T-helper 2 cell treated with Interferon-gamma antibody and Interleukin-4, amounts not matched to agents 5 μg/mL and 100 μg/mL, for 36 hours (primary cell): Measurements from ENCODE around the gene SPCS2.
A peak's percentile ranks its signal among the peaks of the same experiment; 100 is the strongest.
"Not testable (repeated sequence)": the region's sequence is repeated elsewhere in the genome, so short reads cannot be mapped to it uniquely, and the experiment has no call there.

Experiments used
- DNase-seq: peaks from one replicate; pipeline ENCODE4 v3.0.0; 2021; ENCODE audit warnings: low spot score
- H3K27ac Mint-ChIP-seq: one replicate; pipeline ENCODE4 v1.8.0; 2021; ENCODE audit warnings: mild to moderate bottlenecking, mixed read lengths
- H3K27me3 Mint-ChIP-seq: one replicate; pipeline ENCODE4 v1.8.0; 2021; ENCODE audit warnings: low read depth, mixed read lengths
- H3K36me3 Mint-ChIP-seq: one replicate; pipeline ENCODE4 v1.8.0; 2021; ENCODE audit warnings: low read depth, mixed read lengths
- H3K4me1 Mint-ChIP-seq: one replicate; pipeline ENCODE4 v1.8.0; 2021; ENCODE audit warnings: low read depth, mixed read lengths
- H3K4me3 Mint-ChIP-seq: one replicate; pipeline ENCODE4 v1.8.0; 2022; ENCODE audit warnings: mild to moderate bottlenecking, moderate library complexity, mixed read lengths
- H3K9me3 Mint-ChIP-seq: one replicate; pipeline ENCODE4 v1.8.0; 2021; ENCODE audit warnings: mixed read lengths

The SPCS2 gene

GRCh38 chr11:74957937-74958629 lies 9.0 kb downstream of the SPCS2 start:
- H3K27me3 Mint-ChIP-seq, result no peaks in the 10 kb centered on the region
- H3K9me3 Mint-ChIP-seq, result no peaks in the 10 kb centered on the region
- H3K4me1 Mint-ChIP-seq, result peaks cover 45% of the 10 kb centered on the region
- no peak for DNase-seq
- no peak overlapping the region for H3K4me3 Mint-ChIP-seq
- H3K27ac Mint-ChIP-seq, result no peak overlapping the region
- H3K36me3 Mint-ChIP-seq, result peaks cover 35% of the 10 kb centered on the region

GRCh38 chr11:74960128-74960527 lies 11.1 kb downstream of the SPCS2 start:
- H3K27ac Mint-ChIP-seq, H3K27me3 Mint-ChIP-seq, DNase-seq, H3K9me3 Mint-ChIP-seq, H3K4me3 Mint-ChIP-seq: not testable (repeated sequence)
- Mint-ChIP-seq H3K4me1 (peaks cover 35% of the 10 kb centered on the region), H3K36me3 (peaks cover 39% of the 10 kb centered on the region)

- H3K4me3 Mint-ChIP-seq, result no peak overlapping the region
- DNase-seq, result no peak
- peaks cover 10% of the 10 kb centered on the region for H3K4me1 Mint-ChIP-seq
- H3K27ac Mint-ChIP-seq, result no peak overlapping the region
- H3K27me3 Mint-ChIP-seq, result no peaks in the 10 kb centered on the region
- H3K36me3 Mint-ChIP-seq, result peaks cover 44% of the 10 kb centered on the region
- H3K9me3 Mint-ChIP-seq, result no peaks in the 10 kb centered on the region
Observed at GRCh38 chr11:74966651-74967050, 17.6 kb downstream of the SPCS2 start.

GRCh38 chr11:74970852-74971395 lies 21.9 kb downstream of the SPCS2 start:
- Mint-ChIP-seq H3K9me3 (no peaks in the 10 kb centered on the region), H3K4me1 (peaks cover 5% of the 10 kb centered on the region), H3K27ac (no peak overlapping the region), H3K36me3 (peaks cover 55% of the 10 kb centered on the region), H3K27me3 (no peaks in the 10 kb centered on the region), H3K4me3 (no peak overlapping the region)
- DNase-seq, result no peak

- peaks cover 5% of the 10 kb centered on the region for H3K4me1 Mint-ChIP-seq
- no peak overlapping the region for H3K27ac Mint-ChIP-seq
- no peaks in the 10 kb centered on the region for H3K27me3 Mint-ChIP-seq
- peaks cover 56% of the 10 kb centered on the region for H3K36me3 Mint-ChIP-seq
- no peaks in the 10 kb centered on the region for H3K9me3 Mint-ChIP-seq
- DNase-seq, result no peak
- H3K4me3 Mint-ChIP-seq, result no peak overlapping the region
Observed at GRCh38 chr11:74971424-74971823, 22.4 kb downstream of the SPCS2 start.

- Mint-ChIP-seq H3K27me3 (no peaks in the 10 kb centered on the region), H3K4me1 (peaks cover 5% of the 10 kb centered on the region), H3K4me3 (no peak overlapping the region), H3K27ac (no peak overlapping the region), H3K36me3 (peaks cover 43% of the 10 kb centered on the region), H3K9me3 (no peaks in the 10 kb centered on the region)
- DNase-seq, result no peak
Observed at GRCh38 chr11:74978041-74978440, 29.0 kb downstream of the SPCS2 start.

- Mint-ChIP-seq H3K4me3 (no peak overlapping the region), H3K36me3 (peaks cover 22% of the 10 kb centered on the region), H3K27me3 (no peaks in the 10 kb centered on the region), H3K4me1 (no peaks in the 10 kb centered on the region), H3K9me3 (no peaks in the 10 kb centered on the region), H3K27ac (no peak overlapping the region)
- no peak for DNase-seq
Observed at GRCh38 chr11:74980634-74981033, 31.6 kb downstream of the SPCS2 start.

- no peaks in the 10 kb centered on the region for H3K27me3 Mint-ChIP-seq
- H3K4me3 Mint-ChIP-seq, result no peak overlapping the region
- H3K36me3 Mint-ChIP-seq, result peaks cover 17% of the 10 kb centered on the region
- no peaks in the 10 kb centered on the region for H3K4me1 Mint-ChIP-seq
- no peak for DNase-seq
- no peaks in the 10 kb centered on the region for H3K9me3 Mint-ChIP-seq
- no peak overlapping the region for H3K27ac Mint-ChIP-seq
Observed at GRCh38 chr11:74981888-74982287, 32.8 kb downstream of the SPCS2 start.

- Mint-ChIP-seq H3K4me1 (peaks cover 3% of the 10 kb centered on the region), H3K27ac (no peak overlapping the region), H3K9me3 (no peaks in the 10 kb centered on the region), H3K27me3 (no peaks in the 10 kb centered on the region), H3K4me3 (no peak overlapping the region), H3K36me3 (peaks cover 12% of the 10 kb centered on the region)
- no peak for DNase-seq
Observed at GRCh38 chr11:74984070-74984469, 35.0 kb downstream of the SPCS2 start.

- Mint-ChIP-seq H3K9me3 (no peaks in the 10 kb centered on the region), H3K4me3 (no peak overlapping the region), H3K36me3 (peaks cover 12% of the 10 kb centered on the region), H3K27me3 (no peaks in the 10 kb centered on the region), H3K4me1 (peaks cover 8% of the 10 kb centered on the region), H3K27ac (no peak overlapping the region)
- DNase-seq, result no peak
Observed at GRCh38 chr11:74984730-74985129, 35.7 kb downstream of the SPCS2 start.

- Mint-ChIP-seq H3K27ac (peak within 1 kb of the TSS; percentile 92), H3K4me1 (peaks cover 30% of the 10 kb centered on the region), H3K9me3 (no peaks in the 10 kb centered on the region), H3K27me3 (no peaks in the 10 kb centered on the region), H3K36me3 (peaks cover 1% of the 10 kb centered on the region), H3K4me3 (peak within 1 kb of the TSS; percentile 94)
- DNase-seq, result peak; percentile 82
Observed at GRCh38 chr11:74988541-74989259, 39.6 kb downstream of the SPCS2 start, which contains the start of gene NEU3. TSS of gene NEU3 (plus strand) at chr11:74988933. CDS start at chr11:74989061, 128 bp downstream.

GRCh38 chr11:74989260-74989638 lies 40.2 kb downstream of the SPCS2 start:
- H3K9me3 Mint-ChIP-seq, result no peaks in the 10 kb centered on the region
- H3K27ac Mint-ChIP-seq, result peak overlapping the region; percentile 92
- peak overlapping the region; percentile 94 for H3K4me3 Mint-ChIP-seq
- H3K4me1 Mint-ChIP-seq, result peaks cover 30% of the 10 kb centered on the region
- DNase-seq, result no peak
- H3K27me3 Mint-ChIP-seq, result no peaks in the 10 kb centered on the region
- H3K36me3 Mint-ChIP-seq, result peaks cover 4% of the 10 kb centered on the region

GRCh38 chr11:74990150-74990549 lies 41.1 kb downstream of the SPCS2 start:
- H3K9me3 Mint-ChIP-seq, H3K36me3 Mint-ChIP-seq, DNase-seq, H3K27me3 Mint-ChIP-seq: not testable (repeated sequence)
- H3K27ac Mint-ChIP-seq, result peak overlapping the region; percentile 33
- peaks cover 30% of the 10 kb centered on the region for H3K4me1 Mint-ChIP-seq
- peak overlapping the region; percentile 94 for H3K4me3 Mint-ChIP-seq

- Mint-ChIP-seq H3K9me3 (no peaks in the 10 kb centered on the region), H3K27me3 (no peaks in the 10 kb centered on the region), H3K36me3 (peaks cover 6% of the 10 kb centered on the region), H3K4me3 (peak overlapping the region; percentile 94), H3K4me1 (peaks cover 30% of the 10 kb centered on the region), H3K27ac (no peak overlapping the region)
- no peak for DNase-seq
Observed at GRCh38 chr11:74990941-74991340, 41.9 kb downstream of the SPCS2 start.
